ENCODE measurements around the gene SHISA5.

DNA sequence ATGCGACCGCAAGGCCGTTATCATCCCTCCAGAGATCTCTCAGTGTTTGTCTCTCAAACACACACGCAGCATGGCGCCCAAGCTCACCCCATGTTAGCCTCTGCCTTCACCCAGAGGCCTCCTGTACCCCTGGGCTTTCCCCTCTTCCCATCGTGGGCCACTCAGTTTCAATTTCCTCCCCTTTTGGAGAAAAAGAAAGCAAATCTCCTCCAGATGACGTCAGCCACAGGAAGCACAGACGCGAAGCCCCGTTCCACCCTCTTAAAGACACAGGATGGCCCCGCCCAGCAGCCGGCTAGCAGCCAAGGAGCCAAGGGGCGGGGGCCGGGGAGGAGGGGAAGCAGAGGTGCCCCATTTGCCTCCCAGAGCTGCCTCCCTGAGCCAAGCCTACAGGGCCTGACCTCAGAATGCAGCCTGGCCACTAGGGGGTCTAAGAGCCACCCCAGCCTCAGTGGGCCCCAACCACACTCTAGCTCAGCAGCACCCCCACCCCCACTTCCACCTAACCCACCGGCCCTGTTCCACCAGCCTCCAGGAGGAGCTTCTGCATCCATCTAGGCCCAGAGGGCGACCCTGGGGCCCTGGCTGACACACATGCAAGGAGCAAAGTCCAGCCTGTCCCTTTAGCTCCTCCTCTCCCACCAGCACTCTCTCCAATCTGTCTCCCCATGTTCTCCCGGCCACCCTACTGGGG, 30.9 kb downstream of the SHISA5 start:
- TF ChIP-seq, protein P1, sequence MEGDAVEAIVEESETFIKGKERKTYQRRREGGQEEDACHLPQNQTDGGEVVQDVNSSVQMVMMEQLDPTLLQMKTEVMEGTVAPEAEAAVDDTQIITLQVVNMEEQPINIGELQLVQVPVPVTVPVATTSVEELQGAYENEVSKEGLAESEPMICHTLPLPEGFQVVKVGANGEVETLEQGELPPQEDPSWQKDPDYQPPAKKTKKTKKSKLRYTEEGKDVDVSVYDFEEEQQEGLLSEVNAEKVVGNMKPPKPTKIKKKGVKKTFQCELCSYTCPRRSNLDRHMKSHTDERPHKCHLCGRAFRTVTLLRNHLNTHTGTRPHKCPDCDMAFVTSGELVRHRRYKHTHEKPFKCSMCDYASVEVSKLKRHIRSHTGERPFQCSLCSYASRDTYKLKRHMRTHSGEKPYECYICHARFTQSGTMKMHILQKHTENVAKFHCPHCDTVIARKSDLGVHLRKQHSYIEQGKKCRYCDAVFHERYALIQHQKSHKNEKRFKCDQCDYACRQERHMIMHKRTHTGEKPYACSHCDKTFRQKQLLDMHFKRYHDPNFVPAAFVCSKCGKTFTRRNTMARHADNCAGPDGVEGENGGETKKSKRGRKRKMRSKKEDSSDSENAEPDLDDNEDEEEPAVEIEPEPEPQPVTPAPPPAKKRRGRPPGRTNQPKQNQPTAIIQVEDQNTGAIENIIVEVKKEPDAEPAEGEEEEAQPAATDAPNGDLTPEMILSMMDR (conservative IDR thresholded peaks at IDR 0.05): no peak; the same call in 1 of the 2 replicates
- no peak for TF ChIP-seq ZFX (IDR thresholded peaks at IDR 0.05)
